Natural killer cell (primary cell): Measurements from ENCODE around the gene PNMA8B. TPM values are rescaled to one million over a fixed set of nuclear protein-coding genes. Genes with fewer than 3 reads are reported as not detected.
A peak's percentile ranks its signal among the peaks of the same experiment; 100 is the strongest.

Experiments used
- ATAC-seq, 3 donors: fragments of 150-1000 bp in 2 of 3; fragments of 200-7000 bp in 1 of 3; cut with Tn5 transposase; 1 replicate in 1 of 3; 2 replicates in 2 of 3; pipeline ENCODE4 v1.10.0; 2021; ENCODE audit warnings: mild to moderate bottlenecking in 2 of 3, moderate library complexity in 2 of 3
- DNase-seq, 2 donors: peaks; one replicate each; pipeline versions ENCODE4 v3.0.0 to v3.0.0-alpha.2; 2013 to 2021; ENCODE audit warnings: mixed read lengths in 1 of 2
- H3K27ac ChIP-seq: one replicate; pipeline ENCODE4 v1.5.1; 2013; ENCODE audit warnings: mild to moderate bottlenecking, low read length
- H3K27me3 ChIP-seq: one replicate; pipeline ENCODE4 v1.6.1; 2013; ENCODE audit warnings: low read length; ENCODE audit not compliant: control insufficient read depth, insufficient read depth
- H3K36me3 ChIP-seq: one replicate; pipeline ENCODE4 v1.6.1; 2013; ENCODE audit warnings: low read length; ENCODE audit not compliant: control insufficient read depth, insufficient read depth
- H3K4me1 ChIP-seq: one replicate; pipeline ENCODE4 v1.6.1; 2013; ENCODE audit warnings: low read length; ENCODE audit not compliant: control insufficient read depth, insufficient read depth
- H3K4me3 ChIP-seq: one replicate; pipeline ENCODE4 v1.5.1; 2013; ENCODE audit warnings: low read length
- H3K9me3 ChIP-seq: one replicate; pipeline ENCODE4 v1.6.1; 2013; ENCODE audit warnings: low read length; ENCODE audit not compliant: control insufficient read depth, insufficient read depth
- H3K27ac Mint-ChIP-seq, 2 donors: one replicate each; pipeline ENCODE4 v1.8.0; 2022; ENCODE audit warnings: mild to moderate bottlenecking in 2 of 2, mixed read lengths in 2 of 2, moderate library complexity in 1 of 2
- H3K27me3 Mint-ChIP-seq, 2 donors: one replicate each; pipeline ENCODE4 v1.8.0; 2022; ENCODE audit warnings: low read depth in 2 of 2, mixed read lengths in 2 of 2
- H3K36me3 Mint-ChIP-seq: one replicate; pipeline ENCODE4 v1.8.0; 2022; ENCODE audit warnings: mixed read lengths
- H3K4me1 Mint-ChIP-seq, 2 donors: one replicate each; pipeline ENCODE4 v1.8.0; 2022; ENCODE audit warnings: mixed read lengths in 2 of 2
- H3K4me3 Mint-ChIP-seq: one replicate; pipeline ENCODE4 v1.8.0; 2022; ENCODE audit warnings: mild to moderate bottlenecking, moderate library complexity, mixed read lengths
- H3K9me3 Mint-ChIP-seq, 2 donors: one replicate each; pipeline ENCODE4 v1.8.0; 2022; ENCODE audit warnings: mixed read lengths in 2 of 2
- WGBS: methylation state at CpG from one replicate; pipeline ENCODE4 v1.1.7; 2013; ENCODE audit warnings: missing lambda C conversion rate; ENCODE audit not compliant: insufficient coverage; 5-methylcytosine and 5-hydroxymethylcytosine counted together
- intact Hi-C: fragments of 100-400 bp; cut with micrococcal nuclease; formaldehyde crosslinking; loops from one replicate; pipeline ENCODE4 v1.14.2; 2022
- total RNA-seq, 4 donors: library from RNA; stranded (reverse); fragments of 120-200 nt in 1 of 4; gene quantifications; one replicate each; pipeline versions ENCODE4 v1.2.3 to v1.2.4, GENCODE V29; 2013 to 2022
- TF ChIP-seq, protein P1 (sequence below): fragments of 200-600 bp; IDR thresholded peaks from one replicate; pipeline ENCODE4 v1.8.0; 2022; ENCODE audit warnings: antibody characterized with exemption

Gene PNMA8B
- total RNA-seq, 3 donors from 2014 or later (not counting 1 experiment from before 2014, with no cell fraction given): 0.08 to 0.09 TPM; not detected in 1

DNA sequence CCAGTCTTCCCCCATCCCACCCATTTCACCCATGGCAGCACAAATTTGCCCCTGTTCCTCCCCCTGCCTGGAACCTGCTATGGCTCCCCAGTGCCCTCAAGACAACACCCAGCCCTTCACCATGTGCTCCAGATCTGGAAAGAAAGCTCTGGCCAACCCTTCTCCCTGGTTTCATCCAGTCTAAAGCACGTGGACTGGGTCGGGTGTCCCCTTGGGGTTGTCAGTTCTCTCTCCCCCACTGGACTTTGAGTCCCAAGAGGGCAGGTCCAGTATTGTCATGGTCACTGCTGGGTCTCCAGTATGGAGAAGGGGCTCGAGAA, 19.6 kb upstream of the PNMA8B start:
- WGBS: 75% methylated on average over 3 of the region's 3 CpGs
- peaks cover 7% of the 10 kb centered on the region for H3K27me3 ChIP-seq
- no peak overlapping the region for H3K4me3 Mint-ChIP-seq
- no peak overlapping the region for H3K27ac ChIP-seq
- peaks cover 3% of the 10 kb centered on the region for H3K4me1 ChIP-seq
- ATAC-seq (no peak), DNase-seq (no peak)
- H3K9me3 ChIP-seq: no peaks in the 10 kb centered on the region
- H3K36me3 Mint-ChIP-seq: no peaks in the 10 kb centered on the region
- no peak overlapping the region for H3K27ac Mint-ChIP-seq
- no peaks in the 10 kb centered on the region for H3K36me3 ChIP-seq
- no peak overlapping the region for H3K4me3 ChIP-seq
- intact Hi-C loops: no loop called here
- no peaks in the 10 kb centered on the region for H3K4me1 Mint-ChIP-seq
- H3K27me3 Mint-ChIP-seq: peaks cover 9 to 19% of the 10 kb centered on the region in 2 donors
- H3K9me3 Mint-ChIP-seq: no peaks in the 10 kb centered on the region
- TF ChIP-seq, protein P1, sequence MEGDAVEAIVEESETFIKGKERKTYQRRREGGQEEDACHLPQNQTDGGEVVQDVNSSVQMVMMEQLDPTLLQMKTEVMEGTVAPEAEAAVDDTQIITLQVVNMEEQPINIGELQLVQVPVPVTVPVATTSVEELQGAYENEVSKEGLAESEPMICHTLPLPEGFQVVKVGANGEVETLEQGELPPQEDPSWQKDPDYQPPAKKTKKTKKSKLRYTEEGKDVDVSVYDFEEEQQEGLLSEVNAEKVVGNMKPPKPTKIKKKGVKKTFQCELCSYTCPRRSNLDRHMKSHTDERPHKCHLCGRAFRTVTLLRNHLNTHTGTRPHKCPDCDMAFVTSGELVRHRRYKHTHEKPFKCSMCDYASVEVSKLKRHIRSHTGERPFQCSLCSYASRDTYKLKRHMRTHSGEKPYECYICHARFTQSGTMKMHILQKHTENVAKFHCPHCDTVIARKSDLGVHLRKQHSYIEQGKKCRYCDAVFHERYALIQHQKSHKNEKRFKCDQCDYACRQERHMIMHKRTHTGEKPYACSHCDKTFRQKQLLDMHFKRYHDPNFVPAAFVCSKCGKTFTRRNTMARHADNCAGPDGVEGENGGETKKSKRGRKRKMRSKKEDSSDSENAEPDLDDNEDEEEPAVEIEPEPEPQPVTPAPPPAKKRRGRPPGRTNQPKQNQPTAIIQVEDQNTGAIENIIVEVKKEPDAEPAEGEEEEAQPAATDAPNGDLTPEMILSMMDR: no peak

DNA sequence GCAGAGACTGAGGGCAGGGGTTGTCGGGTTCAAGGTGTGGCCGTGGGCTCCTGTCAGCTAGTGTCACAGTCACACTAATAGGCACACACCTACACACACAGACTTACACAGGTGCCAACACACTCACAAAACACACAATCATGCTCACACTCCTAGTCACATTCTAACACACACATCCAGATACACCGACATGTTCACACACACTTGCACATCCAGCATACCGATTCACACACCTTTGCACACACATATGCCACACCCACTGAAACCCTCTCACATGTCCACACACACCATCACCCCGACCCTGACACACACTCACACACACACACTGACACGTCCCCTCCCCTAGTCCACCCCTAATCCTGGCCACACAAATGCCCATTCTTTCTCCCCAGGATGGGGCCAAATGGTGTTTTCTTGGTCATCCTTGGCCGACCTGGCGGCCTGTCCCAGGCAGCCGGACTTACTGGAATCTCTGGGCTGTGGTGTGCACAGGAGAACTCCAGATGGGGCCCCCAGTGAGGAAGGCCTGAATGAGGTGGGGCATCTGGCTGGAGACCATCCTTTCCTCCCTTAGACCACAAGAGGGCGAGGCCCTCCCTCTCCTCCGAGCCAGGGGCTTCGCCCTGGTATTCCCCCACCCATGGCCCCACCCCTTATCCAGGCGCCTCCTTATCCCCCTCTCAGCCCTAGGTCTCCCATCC, 19.1 kb upstream of the PNMA8B start:
- no peaks in the 10 kb centered on the region for H3K9me3 ChIP-seq
- H3K27ac Mint-ChIP-seq: no peak overlapping the region
- no peaks in the 10 kb centered on the region for H3K36me3 Mint-ChIP-seq
- H3K4me3 ChIP-seq: no peak overlapping the region
- WGBS: 70% methylated on average over 13 of the region's 13 CpGs
- peaks cover 9 to 19% of the 10 kb centered on the region in 2 donors for H3K27me3 Mint-ChIP-seq
- TF ChIP-seq, protein P1: no peak
- intact Hi-C loops: no loop called here
- H3K27me3 ChIP-seq: peaks cover 7% of the 10 kb centered on the region
- H3K27ac ChIP-seq: no peak overlapping the region
- H3K9me3 Mint-ChIP-seq: no peaks in the 10 kb centered on the region
- no peak for ATAC-seq
- no peak for DNase-seq
- H3K4me1 Mint-ChIP-seq: no peaks in the 10 kb centered on the region
- H3K4me1 ChIP-seq: peaks cover 3% of the 10 kb centered on the region
- H3K36me3 ChIP-seq: no peaks in the 10 kb centered on the region
- H3K4me3 Mint-ChIP-seq: no peak overlapping the region

DNA sequence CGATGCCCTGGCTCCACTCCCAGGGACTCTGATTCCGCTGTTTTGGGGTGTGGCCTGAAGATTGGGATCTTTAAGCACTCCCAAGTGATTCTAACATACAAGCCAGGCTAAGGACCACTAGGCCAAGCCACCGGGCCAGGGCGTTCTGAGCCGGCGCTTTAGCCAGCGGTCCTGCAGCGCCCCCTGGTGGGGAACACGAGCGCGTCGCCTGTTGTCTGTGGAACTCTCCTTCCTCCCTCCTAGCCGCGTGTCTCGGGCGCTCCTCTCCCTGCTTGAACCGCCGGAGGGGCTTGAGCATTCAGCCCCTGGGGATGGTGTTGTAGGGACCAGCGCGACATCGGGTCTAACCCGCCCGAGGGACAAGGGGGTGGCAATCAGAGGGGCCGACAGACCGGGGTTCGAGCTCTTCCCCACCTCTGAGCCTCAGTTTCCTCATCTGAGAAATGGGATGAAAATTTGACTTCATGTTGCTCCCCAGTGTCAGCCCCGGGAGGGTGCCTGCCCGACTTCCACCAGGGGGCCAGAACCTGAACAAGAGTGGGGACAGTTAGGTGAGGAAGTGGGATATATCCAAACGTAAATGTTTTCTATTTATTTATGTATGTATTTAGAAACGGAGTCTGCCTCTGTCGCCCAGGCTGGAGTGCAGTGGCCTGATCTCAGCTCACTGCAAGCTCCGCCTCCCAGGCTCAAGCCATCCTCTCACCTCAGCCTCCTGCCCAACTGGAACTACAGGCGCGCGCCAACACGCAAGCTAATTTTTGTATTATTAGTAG, 18.0 kb upstream of the PNMA8B start:
- Mint-ChIP-seq H3K4me3 (no peak overlapping the region), H3K27ac (no peak overlapping the region), H3K36me3 (no peaks in the 10 kb centered on the region), H3K4me1 (no peaks in the 10 kb centered on the region), H3K9me3 (no peaks in the 10 kb centered on the region), H3K27me3 (peaks cover 9 to 19% of the 10 kb centered on the region in 2 donors)
- Histone ChIP-seq H3K4me1 (peaks cover 3% of the 10 kb centered on the region), H3K4me3 (no peak overlapping the region), H3K27ac (no peak overlapping the region), H3K9me3 (no peaks in the 10 kb centered on the region), H3K36me3 (no peaks in the 10 kb centered on the region), H3K27me3 (peaks cover 7% of the 10 kb centered on the region)
- ATAC-seq: peak; percentile 52 to 75 (median 74)
- TF ChIP-seq, protein P1: peak; percentile 73
- intact Hi-C loops: no loop called here
- WGBS: 34% methylated on average over 33 of the region's 36 CpGs
- DNase-seq: peak; percentile 58 to 80
